Measurements from ENCODE around the gene RAB3GAP1.
A peak's percentile ranks its signal among the peaks of the same experiment; 100 is the strongest.
"Not testable (repeated sequence)": the region's sequence is repeated elsewhere in the genome, so short reads cannot be mapped to it uniquely, and the experiment has no call there.

RAB3GAP1 gene

DNA sequence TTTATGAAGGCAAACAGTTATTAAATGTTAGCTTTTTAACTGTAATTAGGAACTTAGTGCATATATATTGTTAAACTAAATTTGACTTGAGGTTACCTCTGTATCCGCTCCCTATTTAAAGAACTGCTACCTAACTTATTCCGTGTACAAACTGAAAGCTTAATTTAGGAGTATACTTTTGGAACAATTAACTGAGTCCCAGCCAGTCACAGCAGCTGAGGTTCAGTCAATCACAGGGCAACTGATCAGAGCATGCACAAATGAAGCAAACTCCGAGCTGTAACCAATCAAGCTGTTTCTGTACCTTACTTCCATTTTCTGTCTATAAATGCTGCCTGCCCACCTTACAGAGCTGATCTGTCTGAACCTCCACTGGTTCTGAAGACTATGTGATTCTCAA is 61.2 kb downstream of the RAB3GAP1 start:
- DNase-seq, result no peak

DNA sequence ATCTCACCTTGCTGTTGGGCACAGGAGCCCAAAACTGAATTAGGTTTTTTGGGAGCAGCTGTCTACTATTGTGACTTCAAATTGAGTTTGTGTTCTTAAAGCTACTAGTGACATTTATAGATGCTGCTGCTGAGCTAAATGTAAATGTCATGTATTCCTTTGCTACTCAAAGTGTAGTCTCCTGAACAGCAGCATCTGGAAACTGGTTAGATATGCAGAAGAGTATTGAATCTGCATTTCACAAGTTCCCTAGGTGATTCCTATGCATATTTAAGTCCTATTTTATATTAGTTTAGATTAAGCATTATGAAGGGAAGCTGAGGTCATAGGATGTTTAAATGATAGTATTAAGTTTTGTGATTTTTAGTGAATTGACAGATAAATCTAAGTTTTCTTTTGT is 67.5 kb downstream of the RAB3GAP1 start:
- DNase-seq, result no peak

DNA sequence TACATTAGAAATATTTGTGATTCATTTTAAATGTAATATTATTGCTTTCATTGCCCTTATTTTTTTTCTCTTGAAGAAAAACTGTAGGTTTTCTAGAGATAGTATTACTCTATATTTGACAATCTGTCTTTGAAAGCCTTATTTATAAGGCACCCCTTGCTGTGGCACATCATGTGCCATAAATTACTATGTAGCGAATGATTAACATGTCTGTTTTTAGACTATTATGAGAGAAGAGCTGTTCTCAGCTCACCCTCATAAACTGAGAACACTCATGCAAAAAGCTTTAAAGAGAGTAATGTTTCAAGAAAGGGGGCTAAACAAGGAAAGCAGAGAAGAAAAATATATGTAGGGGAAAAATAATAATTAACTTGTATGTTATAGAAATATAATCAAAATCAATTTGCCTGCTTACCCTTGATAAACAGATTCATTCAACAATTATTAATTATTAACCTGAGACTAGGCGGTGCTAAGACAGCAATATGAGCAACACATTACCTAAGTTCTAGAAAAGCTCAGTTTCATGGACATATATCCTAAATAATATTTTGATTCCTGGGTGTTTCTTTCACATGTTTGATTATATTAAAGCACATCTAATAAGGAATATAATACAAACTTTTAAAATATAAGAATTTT is 69.0 kb downstream of the RAB3GAP1 start:
- no peak for DNase-seq

DNA sequence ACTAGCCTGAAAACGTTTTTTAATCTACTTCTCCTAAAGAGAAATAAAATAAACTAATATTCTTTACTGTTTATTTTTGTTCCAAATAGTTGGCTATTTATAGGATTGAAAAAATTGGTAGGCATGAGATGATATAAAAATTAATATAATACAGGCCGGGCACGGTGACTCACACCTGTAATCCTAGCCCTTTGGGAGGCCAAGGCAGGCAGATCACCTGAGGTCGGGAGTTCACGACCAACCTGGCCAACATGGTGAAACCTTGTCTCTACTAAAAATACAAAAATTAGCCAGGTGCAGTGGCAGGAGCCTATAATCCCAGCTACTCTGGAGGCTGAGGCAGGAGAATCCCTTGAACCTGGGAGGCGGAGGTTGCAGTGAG is 69.6 kb downstream of the RAB3GAP1 start:
- DNase-seq, result not testable (repeated sequence)

DNA sequence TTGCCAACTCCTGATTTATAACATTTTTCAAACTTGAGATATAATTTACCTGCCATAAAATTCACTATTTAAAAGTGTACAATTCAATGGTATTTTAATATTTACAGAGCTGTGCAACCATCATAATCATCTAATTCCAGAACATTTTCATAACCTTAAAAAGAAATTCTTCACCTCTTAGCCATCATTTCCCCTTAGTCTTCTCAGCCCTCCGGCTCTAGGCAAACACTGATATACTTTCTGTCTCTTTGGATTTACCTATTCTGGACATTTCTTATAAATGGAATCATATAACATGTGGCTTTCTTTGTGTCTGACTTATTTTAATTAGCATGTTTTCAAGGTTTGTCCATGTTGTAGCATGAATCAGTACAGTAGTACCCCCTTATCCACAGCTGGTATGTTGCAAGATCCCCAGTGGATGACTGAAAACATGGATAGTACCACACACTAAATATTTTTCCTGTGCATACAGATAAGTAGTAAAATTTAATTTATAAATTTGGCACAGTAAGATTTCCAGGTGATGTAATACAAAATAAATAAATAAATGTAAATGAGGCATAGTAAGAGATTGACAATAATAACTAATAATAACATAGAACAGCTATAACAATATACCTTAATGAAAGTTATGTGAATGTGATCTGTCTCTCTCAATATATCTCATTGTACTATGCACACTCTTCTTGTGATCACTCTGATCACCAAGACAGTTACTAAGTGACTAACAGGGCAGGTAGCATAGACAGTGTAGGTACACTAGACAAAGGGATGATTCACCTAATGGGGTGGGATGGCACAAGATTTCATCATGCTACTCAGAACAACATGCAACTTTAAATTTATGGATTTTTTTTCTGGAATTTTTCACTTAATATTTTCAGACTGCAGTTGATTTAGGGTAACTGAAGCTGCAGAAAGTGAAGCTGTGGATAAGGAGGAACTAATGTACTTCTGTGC is 73.1 kb downstream of the RAB3GAP1 start:
- peak; percentile 9 for DNase-seq

DNA sequence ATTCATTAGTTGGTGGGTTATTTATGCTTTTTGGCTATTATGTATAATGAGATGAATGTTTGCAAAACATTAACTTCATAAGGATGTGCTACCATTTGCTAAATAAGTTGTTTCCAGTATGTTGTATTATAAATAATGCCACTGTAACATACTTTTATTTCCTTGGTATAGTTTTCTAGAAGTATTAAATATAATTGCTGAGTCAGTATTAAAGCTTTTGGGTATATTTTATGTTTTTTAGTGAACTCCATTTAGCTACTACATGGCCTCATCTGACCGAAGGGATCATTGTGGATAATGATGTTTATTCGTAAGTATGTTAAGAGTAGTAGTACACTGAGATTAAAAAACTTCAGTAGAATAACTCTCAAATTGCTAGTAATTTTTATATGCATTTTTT is 73.8 kb downstream of the RAB3GAP1 start:
- no peak for DNase-seq

DNA sequence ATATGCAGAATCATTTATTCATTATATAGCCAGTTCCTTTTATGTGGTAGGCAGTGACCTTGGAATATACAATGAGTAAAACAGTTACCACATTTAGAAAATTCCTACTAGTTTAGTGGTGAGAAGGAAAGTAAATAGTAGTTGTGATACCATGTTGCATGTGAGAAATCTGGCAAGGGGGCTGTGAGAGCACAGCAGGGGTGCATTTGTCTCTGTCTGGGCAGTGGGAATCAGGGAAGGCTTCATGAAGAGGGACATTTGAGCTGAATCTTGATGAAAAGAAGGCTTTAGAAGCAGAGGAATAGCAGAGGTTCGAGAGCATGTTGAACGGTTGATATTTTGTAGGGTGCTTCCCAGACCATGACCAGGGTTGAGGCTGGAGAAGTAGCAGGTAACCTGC is 78.7 kb downstream of the RAB3GAP1 start:
- no peak for DNase-seq

DNA sequence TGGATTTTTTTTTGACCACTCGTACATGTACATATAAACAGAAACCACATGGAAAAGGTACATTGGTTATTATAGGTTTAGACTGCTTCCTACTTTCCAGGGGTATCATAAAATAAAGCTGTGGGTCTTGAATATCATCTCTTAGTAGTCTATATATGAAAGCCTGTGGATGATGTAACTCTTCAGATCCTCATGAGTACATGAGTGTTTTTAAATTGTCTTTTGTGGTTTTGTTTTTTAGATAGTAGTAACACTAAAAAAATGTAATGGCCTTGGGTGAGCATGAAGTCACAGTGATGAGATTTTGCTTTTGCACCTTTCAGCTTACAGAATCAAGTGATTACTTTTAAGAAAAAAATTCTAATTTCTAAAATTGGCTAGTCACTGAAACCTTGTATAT is 80.2 kb downstream of the RAB3GAP1 start:
- DNase-seq, result peak; percentile 68

DNA sequence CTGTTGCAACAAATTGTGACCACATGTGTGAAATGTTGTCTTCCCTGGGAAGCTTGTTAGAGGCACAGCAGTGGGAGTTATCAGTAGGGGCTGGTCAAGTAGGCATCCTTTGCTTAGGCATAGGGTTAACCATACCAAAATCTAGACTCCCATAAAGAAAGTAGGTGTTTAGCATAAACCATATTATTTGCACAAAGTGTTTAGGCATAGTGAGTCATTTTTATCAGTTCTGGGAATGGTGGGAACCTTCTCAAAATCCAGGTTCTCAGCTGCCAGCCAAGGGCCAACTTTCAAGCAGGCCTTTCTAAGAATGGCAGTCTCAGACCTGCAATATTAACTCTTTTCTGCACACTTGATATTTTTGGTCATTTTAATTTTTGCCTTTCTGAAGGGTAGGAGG is 88.5 kb downstream of the RAB3GAP1 start:
- no peak for DNase-seq

DNA sequence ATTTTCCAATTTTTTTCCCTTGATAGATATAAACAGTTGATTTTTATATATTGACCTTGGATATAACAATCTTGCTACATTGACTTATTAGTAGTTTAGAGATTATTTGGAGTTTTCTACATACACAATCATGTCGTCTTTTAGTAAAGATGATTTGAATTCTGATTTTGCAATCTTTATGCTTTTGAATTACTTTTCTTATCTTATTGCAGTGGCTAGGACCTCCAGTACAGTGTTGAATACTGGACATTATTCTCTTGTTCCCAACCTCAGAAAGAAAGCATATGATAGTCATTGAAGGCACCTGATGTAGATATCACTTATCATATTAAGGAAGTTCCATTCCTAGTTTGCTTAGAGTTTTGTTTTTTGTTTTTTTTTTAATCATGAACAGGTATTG is 90.2 kb downstream of the RAB3GAP1 start:
- DNase-seq, result no peak

DNA sequence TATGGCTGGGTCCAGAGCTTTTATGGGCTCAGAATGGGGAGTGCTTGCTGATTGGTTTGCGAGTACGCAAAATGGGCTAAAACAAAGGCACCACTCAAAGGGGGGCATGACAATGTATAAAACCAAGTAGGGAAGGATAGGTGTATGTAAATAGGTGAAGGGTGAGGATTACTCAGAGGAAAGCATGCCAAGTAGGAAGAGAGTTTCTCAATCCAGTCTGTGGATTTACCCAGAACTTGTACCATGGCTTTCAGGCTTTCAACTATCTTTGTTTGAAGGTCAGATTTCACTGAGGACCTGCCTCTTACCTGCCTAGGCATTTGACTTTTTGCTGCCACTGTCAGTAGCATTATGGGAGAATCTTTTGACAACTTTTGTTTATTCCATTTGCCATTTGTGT is 92.3 kb downstream of the RAB3GAP1 start:
- no peak for DNase-seq

DNA sequence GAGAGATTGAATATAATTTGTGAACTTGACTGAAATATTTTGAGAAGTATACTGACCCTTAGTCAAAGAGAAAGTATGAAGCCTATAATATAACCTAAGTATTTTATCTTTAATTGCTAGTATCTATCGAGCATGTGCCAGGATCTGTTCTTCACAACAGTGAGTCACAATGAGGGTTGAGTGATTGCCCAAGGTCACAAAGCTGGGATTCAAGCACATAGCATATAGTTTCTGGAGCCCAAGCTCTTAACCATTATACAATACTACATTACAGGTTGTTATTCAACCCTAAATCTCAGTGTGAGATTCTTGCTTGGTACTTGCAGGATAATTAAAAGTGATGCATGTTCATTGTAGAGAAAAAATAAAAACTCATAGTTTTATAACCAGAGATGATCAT is 97.2 kb downstream of the RAB3GAP1 start:
- peak; percentile 53 for DNase-seq

DNA sequence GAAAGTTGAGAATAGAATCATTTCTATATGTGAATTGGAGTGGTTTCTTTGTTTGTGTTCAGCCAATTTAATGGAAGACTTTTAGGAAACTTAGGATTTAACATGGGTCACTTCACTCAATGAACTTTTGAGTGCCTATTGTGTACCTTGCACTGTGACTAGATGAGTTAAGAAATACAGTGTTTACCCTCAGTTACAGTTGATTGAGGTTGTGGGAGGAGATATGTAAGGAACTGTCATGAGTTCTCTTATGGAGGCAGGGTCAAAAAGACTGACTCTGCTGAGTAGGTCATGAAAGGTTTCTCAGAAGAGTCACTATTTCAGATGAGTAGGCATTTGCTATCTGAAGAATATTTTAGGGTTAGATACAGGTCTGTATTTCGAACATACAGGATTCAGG is 98.6 kb downstream of the RAB3GAP1 start:
- DNase-seq, result no peak

DNA sequence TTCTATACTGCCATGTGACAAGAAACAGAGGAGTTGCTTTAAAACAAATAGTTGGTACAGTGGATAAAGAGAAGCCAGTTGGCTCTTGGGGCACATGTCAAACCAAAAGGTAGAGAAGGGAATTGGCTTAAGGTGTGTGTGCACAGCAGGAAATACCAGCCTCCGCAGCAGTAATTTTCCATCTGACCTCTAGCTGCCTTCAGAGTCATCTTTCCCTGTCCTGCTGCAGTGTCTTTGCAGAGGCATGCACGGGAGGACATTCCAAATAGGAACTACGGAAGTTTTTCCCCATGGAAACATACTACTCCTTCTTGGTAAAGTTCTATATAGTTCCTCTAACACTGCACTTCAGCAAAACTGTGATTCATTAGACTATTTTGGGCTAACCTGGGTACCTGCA is 99.5 kb downstream of the RAB3GAP1 start:
- DNase-seq, result no peak

DNA sequence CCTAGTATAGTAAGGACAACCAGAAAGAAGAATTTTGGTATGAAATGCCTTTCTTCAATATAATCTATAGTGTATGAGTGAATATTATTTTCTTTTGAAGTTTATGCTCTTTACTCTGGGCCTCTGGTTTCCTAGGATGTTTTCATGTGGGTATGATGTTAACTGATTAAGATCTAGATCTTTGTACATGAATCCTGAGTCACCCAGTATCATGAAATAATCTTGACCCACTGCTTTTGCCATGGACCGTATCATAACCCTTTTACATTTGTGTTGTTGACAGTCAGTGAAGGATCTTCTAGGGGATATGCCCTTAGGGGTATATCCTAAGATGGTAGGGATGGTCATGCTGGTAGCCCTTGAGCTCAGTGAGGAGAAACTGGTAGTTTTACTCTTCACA is 100.3 kb downstream of the RAB3GAP1 start:
- DNase-seq, result peak; percentile 37

DNA sequence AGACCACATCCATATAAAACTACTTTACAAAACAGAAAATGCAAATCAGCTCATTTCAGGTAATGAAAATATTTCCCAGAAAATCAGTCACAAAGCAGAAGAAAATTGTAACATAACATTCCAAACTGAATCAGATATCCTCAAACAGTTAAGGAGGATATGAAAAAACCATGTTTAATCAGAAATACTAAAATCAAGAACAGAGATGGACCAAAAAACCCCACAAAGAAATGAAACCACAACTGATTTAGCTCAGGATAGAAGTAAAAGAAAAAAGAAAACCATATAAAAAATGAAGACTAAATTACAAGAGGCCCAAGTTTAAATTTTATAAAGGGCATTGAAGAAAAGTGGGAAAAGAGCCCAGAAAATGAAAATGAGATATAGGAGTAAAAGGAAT is 102.9 kb downstream of the RAB3GAP1 start:
- no peak for DNase-seq

DNA sequence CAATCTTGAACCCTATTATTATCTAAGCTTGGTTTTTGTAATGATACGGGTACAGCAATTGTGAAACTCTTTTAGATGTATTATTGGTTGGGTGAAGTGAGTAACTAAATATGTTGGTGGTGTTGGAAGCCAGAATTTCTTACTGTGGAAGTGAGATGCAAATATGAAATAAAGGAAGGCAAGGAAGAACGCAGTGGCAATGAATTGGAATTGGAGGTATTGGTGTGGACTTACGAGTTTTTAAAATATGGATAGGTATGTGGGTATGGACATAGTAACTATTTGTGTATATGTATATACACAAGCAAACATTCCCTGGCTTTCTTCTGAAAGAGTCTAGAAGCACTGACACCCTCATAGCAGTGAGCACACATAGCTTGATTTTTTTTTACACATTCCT is 105.8 kb downstream of the RAB3GAP1 start:
- DNase-seq, result no peak

DNA sequence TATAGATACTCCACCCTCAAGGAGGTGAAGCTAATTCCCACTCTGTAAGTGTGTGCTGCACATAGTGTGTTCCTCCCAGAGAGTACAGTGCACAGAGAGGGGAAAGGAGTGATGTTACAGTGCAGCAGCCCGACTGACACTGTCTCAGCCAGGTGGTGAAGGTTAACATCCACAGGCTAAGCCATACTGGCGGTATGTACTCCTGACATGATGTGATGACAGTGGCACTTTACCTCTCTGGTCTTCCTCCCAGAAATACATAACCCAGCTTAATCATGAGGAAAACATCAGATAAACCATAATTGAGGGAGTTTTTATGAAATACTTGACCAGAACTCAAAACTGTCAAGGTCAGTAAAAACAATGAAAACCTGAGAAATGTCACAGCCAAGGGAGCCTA is 107.1 kb downstream of the RAB3GAP1 start:
- no peak for DNase-seq

DNA sequence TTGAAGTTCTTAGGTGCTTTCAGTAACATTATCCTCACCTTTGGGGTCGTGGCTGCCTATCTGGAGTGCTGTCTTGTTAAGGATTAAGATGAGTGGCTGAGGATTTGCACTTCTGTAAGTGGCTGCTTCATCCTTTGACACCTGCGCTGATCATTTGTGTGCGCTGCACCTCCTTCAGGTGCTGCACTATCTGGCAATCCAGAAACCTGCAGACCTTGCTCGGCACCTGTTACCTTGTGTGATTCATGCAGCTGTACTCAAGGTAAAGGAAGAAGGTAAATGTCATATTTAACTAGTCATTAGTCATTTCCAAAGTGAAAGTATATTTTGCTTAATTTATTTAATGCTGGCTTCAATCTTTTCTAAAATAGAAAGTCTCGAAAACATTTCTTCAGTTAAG is 110.3 kb downstream of the RAB3GAP1 start:
- DNase-seq, result no peak

DNA sequence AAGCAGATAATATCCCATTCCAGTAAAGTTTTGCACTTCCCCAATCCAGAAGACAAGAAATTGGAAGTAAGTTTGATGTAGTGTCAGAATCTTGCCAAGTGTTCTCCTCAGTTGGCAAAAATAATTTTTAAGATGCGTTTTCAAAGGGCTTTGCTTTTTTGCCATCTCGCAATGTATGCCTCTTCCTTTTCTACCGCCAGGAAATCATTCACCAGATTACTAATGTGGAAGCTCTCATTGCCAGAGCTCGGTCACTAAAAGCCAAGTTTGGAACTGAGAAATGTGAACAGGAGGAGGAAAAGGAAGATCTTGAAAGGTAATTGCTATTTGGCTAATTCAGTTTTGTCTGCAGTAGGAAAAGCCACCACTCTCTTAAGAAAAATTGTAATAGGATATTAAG is 110.7 kb downstream of the RAB3GAP1 start:
- DNase-seq, result no peak

DNA sequence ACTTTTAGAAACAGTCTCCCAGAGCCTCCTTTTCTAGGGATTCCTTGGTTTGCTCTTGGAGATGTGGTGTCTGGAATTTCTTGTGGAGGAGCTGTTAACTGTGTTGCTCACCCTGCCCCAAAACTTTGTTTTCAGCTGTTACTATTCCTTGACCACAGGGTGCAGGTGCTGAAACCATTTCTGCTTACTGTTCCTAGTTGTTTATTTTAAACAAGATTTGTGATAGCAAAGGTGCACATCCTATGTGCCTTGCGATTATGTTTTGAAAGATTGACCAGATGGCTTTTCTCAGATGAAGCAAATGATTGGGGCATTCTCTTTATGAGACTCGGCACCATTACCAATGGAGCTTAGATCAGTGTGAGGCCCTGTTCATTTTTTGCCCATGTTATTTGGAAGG is 111.2 kb downstream of the RAB3GAP1 start:
- DNase-seq, result no peak

DNA sequence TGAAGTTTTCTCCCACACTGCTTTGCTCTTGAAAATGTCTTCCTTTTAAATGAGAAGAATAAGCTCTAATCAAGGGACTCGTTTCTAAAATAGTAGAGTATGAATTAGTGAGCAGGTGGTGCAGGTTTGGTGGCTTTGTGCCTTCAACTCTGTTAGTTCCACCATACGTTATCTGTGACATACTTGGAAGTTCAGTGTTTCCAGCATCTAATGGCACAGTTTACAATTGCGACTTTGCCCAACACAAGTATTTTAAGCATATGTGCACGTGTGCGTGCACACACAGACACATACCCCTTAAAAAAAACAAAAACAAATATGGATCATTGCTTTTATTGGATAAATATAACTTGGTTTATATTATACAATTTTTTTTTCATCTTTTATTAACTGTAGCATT is 111.8 kb downstream of the RAB3GAP1 start:
- DNase-seq, result no peak

DNA sequence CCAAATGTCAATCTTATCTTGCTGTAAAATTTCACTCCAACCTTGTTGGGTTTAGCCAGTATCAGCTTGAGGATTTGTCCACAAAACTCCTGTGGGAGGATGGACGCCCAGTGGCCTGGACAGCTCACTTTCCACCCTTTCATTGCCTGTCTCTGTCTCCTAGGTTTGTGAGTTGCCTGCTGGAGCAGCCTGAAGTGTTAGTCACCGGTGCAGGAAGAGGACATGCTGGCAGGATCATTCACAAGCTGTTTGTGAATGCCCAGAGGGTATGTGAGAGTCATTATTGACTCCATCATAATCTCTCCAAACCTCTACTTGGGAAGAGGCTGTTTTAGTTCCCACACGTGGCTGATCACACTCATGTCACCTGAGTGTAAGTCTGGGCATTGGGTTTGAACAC is 112.3 kb downstream of the RAB3GAP1 start:
- peak; percentile 93 for DNase-seq

DNA sequence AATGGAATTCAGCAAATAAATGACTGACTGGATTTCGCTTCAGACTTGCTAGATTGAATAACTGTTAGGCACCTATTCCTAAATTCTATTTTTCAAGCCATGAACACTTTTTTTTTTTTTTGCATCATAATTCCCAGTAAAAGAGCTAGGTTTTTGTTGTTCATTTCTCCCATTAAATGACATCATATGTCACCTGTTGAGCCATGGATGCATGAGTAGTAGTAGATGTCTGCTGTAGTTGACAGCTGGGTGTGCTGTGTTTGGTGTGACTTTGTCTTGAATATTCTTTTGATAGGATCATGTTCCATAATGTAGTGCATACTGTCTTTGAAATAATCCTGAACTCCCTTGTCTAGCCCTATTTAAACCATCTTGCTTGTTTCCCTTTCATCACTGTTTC is 115.2 kb downstream of the RAB3GAP1 start:
- DNase-seq, result no peak
